ENCODE data around the gene FAM193B.

GRCh38 chr5:177528631-177529030 lies 25.7 kb downstream of the FAM193B start:
- TF ChIP-seq POLR2AphosphoS5 (IDR thresholded peaks at IDR 0.05; ENCODE audit: low read depth, low read length), result no peak
- no peak for TF ChIP-seq TAF1 (IDR thresholded peaks at IDR 0.05; ENCODE audit: borderline replicate concordance, insufficient read depth, low read length)
- no peak for TF ChIP-seq FOXP2 (optimal IDR thresholded peaks at IDR 0.05; ENCODE audit: borderline replicate concordance, extremely low read depth, extremely low read length, insufficient read depth)
- TF ChIP-seq REST (IDR thresholded peaks at IDR 0.05; ENCODE audit: insufficient read depth in 1 of 2, low read depth in 2 of 2, low read length in 2 of 2), result no peak
